GM18951 (cell line): Measurements from ENCODE around the gene PARD3.

Source experiments
- POLR2A ChIP-seq: IDR thresholded peaks from 4 replicates; pipeline ENCODE4 v1.6.1; 2011; ENCODE audit warnings: mild to moderate bottlenecking; ENCODE audit not compliant: insufficient read length, insufficient read depth; ENCODE audit errors: extremely low read depth
- in situ Hi-C: fragments of 300-500 bp; cut with MboI; formaldehyde crosslinking; loops from one replicate; pipeline ENCODE4 v1.12.0; 2022; ENCODE audit warnings: low sequenced_read_pairs, mixed read lengths, inconsistent platforms; ENCODE audit not compliant: unreplicated experiment

PARD3 gene

DNA sequence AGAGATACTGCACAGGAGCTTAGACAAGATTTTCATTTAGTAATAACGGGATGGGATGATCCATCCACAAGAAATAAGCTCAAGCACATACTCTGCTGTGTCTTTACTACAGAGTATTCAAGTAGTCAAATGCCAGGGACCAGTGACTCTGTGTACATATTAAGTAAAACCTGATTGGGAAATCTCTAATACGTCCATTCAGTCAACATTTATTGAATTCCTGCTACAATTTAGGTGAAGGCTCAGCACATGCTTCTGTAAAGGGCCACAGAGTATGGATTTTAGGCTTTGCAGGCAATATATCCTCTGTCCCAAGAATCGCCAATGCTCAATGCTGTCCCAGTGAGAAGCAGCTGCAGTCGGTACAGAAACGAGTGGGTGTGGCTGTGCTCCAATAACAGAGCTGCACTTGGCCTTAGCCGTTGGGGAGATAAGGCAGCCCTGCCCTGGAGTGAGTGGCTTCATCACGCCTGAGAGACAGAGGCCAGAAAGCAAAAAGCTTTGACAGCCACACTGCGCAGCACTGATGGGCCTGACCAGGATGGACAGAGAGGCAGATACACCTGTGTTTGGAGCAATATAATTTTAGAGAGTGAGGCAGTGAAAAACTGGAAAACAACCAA is 186.8 kb downstream of the PARD3 start:
- TF ChIP-seq POLR2A: no peak
- in situ Hi-C loops: no loop called here

DNA sequence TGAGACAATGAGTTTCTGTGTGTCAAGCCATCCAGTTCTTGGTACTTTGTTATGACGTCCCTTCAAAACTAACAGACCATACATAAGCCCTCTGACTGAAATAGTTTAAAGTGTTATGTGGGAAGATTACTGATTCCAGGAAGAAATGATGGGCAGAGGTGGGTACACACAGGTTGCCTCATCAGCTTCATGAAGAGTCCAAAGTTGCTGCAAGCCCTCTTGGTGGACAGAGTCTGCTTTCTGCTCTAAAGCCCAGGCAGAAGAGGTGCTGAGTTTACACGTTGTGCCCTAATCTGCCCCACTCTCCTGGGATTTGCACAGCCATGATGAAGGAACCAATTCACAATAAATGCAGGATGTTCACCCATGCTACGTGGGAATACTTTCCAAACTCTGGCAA is 187.4 kb downstream of the PARD3 start:
- in situ Hi-C loops: no loop called here
- TF ChIP-seq POLR2A: no peak

GRCh38 chr10:34627331-34627730 is 187.8 kb downstream of the PARD3 start:
- no peak for TF ChIP-seq POLR2A
- in situ Hi-C loops: no loop called here

GRCh38 chr10:34626158-34626880 is 188.8 kb downstream of the PARD3 start:
- in situ Hi-C loops: no loop called here

DNA sequence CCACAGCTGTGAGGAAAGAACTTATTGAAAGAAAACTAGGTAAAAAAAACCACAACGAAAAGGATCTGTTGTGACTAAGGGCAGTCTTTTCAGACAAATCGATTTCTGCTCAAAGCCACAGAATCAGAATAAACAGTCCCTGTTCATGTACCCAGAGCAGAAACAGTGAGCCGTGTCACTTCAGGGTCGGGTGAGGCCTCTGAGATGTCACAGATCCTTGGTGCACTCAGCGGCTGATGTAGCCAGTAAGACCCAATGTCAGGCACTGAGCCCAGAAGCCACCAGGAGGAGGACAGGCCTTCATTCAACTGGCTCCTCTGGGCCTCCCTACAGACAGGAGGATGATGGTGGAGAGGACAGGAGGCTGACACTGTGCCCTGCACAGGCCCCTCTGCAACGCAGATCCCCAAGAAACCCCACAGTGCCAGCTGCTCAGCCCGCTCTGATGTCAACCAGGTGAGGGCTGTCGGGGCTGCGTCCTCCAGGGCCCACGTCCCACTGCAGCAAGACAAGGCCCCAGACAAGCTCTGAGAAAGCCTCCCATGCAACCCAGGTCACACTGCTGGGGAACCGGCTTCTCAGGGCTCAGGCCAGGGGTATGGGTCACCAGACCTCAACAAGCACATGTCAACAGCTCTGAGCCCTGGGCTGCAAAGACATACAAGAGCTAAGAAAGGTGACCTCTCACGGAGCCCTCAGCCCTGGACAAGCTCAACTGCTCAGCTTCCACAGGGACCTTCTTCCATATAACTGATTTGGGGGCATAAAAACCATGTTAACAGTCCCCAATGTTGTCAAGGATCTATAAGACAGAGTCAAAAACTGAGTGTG is 190.6 kb downstream of the PARD3 start:
- TF ChIP-seq POLR2A: no peak
- in situ Hi-C loops: no loop called here

More at GRCh38 chr10:34626158-34626880, 188.8 kb downstream of the PARD3 start:
- no peak for TF ChIP-seq POLR2A

DNA sequence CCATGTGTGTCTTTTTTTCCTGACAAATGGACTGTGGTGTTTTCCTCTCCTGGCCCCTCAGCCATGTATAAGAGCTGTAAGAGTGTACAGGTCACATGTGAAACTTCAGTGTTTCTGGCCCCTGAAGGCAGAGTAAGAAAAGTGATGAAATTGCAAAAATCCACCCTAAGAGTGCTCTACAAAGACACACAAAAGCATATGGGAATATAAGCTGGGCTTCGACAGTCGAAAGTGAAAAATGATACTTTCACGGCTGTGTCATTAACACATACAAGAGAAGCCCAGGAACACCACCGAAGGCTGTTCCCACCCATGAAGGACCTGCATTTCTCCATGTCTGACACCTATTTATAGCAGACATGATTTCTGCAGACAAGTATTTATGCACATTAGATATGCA is 192.2 kb downstream of the PARD3 start:
- in situ Hi-C loops: no loop called here
- TF ChIP-seq POLR2A: no peak

DNA sequence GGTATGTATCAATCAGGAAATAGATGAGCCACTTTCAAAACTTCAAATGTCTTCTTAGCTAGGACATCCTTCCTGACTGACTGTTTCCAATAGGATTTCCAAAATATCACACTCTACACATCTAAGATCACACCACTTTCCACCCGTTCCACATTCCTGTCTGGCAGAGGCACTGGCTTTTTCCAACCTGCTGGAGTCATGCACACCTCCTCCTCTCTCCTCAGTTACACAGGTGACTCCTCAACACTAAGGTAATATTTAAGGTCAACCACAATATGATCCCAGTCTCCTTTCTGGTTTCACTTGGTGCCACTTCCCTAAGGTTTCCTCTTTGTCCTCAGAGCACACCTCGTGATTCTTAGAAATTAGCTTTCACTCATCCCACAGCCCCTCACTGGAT is 196.5 kb downstream of the PARD3 start:
- in situ Hi-C loops: no loop called here
- TF ChIP-seq POLR2A: no peak

GRCh38 chr10:34615770-34616169 is 199.3 kb downstream of the PARD3 start:
- TF ChIP-seq POLR2A: no peak
- in situ Hi-C loops: no loop called here

DNA sequence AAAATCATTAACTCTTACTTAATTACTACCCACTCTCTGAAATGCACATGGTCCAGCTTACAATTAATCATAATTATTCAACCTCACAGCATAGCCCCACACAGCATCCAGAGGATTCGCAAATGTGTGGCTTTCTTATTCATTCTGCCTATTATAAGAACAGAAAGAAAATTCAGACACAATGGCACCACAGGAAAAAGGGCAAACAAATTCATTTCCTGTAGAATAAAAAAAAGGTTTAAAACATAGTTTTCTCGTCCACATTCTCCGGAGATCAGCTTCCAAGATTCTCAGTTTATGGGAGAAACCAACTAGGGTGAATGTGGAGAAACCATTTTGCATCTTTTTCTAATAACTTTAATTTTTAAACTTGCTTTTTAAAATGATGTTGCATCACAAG is 201.6 kb downstream of the PARD3 start:
- in situ Hi-C loops: no loop called here
- no peak for TF ChIP-seq POLR2A

GRCh38 chr10:34612938-34613337 is 202.2 kb downstream of the PARD3 start:
- in situ Hi-C loops: no loop called here
- no peak for TF ChIP-seq POLR2A

GRCh38 chr10:34612446-34612845 is 202.7 kb downstream of the PARD3 start:
- no peak for TF ChIP-seq POLR2A

GRCh38 chr10:34609287-34609940 is 205.7 kb downstream of the PARD3 start:
- no peak for TF ChIP-seq POLR2A
- in situ Hi-C loops: no loop called here

More at GRCh38 chr10:34612446-34612845, 202.7 kb downstream of the PARD3 start:
- in situ Hi-C loops: no loop called here

GRCh38 chr10:34607894-34608293 is 207.2 kb downstream of the PARD3 start:
- in situ Hi-C loops: no loop called here
- TF ChIP-seq POLR2A: no peak
